SIG-M5 (cell line): Measurements from ENCODE around the gene GP9.

Source experiments
- DNase-seq: peaks from one replicate; lab custom pipeline; 2025; lab: John Stamatoyannopoulos, UW

Gene GP9

DNA sequence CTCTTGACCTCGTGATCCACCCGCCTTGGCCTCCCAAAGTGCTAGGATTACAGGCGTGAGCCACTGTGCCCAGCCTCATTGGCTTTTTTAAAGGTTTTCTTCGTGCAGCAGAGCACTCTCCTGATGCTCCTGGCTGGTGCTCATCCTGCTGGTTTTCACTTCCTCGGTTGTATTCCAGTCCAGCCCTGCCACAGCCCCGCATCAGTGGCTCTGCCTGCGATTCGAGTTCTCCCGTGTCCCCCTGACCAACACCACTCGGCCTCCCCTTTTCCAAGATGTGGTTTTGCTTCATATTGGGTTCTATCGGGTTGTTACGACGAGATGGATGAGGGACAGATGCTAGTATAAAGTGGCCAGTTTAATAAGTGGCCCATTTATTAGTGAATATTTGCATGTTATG lies 31.7 kb upstream of the GP9 start:
- DNase-seq, result no peak

DNA sequence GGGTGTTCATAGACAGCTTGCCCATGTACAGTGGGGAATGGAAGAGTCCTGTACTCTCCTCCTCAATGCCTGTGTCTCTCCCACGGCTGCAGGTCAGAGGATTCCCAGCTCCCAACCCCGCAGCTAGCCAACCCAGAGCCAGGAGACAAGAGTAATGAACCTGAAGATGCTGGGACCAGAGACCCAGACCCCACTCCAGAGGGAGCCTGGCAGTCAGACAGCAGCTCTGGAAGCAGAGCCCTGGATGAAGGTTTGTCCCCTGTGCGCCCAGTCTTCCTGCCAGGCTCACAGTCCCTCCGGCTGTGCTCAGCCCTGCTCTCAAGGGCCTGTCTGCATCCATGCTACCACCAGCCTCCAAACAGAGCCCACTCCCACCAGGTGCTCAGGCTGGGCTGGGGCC lies 30.0 kb upstream of the GP9 start:
- no peak for DNase-seq

DNA sequence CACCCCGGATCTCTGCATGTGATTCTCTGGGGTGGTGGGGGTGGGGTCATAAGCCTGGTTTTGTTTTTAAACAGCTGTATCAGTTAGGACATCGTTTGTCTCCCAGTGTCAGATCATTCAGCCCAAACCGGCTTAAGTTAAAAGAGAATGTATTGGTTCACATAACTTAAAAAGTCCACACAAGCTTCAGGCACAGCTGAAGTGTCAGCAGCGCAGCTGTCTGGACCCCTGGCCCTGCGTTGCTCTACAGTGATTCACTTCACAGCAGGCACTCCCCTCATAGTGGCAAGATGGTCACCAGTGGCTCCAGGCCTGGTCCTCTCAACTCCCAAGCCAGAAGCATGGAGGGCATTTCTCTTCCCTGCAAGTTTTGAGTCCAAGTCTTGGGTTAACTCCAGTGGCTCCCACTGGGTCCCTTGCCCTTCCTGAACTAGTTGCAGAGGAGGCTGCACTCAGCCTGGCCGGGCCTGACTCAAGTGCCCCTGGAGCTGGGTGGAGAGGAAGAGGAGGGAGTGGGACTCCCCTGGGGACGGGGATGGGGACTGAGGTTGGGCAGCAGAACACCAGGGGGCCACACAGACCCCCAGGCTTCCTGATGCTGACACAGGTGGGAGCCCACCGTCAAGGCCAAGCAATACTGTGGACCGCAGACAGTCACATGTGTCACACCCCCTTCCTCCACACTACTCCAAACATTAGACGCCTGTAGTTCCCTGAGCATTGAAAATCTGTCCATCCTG lies 28.9 kb upstream of the GP9 start:
- no peak for DNase-seq

DNA sequence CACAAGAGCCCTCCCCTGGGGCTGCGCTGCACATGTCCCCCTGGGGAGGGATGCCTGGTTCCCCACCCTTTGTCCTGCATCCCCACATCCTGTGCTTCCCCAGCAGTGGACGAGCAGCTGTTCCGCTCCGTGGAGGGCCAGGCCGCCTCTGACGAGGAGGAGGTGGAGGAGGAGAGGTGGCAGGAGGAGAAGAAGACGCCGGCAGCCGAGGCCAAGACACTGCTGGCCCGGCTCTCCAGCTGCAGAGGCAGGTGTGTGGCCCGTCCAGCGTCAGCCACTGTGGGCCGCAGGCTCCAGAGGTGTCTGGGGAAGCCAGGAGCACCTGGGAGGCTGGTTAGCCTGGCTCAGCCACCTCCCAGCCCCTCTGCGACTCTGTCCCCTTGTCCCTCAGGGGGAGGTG lies 27.9 kb upstream of the GP9 start:
- no peak for DNase-seq

DNA sequence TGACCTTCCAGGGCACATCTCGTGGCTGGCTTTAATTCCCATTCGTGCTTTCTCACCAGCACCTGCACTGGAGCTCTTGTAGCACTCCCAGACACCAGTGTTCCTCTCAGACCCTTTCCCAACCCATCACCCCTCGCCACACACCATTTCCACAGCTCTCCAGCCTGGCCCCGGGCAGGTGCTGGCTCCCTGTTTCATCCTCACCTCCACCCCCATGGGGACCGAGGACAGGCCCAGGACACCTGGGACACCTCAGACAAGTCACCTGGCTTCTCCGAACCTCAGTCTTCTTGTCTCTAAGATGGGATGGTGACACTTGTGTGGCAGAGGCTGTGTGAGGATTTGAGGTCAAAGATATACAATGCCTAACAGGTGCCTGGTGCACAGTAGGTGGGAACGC lies 27.4 kb upstream of the GP9 start:
- DNase-seq, result no peak

DNA sequence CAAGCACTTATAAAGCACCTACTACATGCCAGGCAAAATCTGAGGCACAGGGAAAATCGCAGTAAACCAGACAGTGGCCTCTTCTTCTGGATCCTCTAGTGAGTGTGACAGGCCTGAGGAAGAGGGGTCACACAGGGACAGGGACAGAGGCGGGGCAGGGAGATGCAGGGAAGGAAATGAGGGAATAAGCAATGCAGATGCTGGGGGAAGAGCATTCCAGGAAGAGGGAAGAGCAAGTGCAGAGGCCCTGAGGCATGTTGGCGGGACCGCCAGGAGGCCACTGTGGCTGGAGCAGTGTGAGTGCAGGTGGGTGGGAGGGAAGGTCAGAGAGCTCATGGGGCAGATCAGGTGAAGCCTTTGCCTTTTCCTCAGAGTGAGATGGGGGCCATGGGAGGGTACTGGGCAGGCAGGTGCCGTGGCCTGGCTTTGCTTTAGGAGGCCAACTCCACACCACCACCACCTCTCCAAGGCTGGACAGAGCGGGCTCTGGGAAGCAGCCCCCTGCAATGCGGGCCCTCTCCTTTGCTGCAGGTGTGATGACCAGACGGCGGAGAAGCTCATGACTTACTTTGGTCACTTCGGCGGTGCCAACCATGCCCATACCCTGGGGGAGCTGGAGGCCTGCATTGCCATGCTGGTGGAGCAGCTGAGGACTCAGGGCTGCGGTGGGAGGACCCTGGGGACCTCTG lies 26.8 kb upstream of the GP9 start:
- no peak for DNase-seq

DNA sequence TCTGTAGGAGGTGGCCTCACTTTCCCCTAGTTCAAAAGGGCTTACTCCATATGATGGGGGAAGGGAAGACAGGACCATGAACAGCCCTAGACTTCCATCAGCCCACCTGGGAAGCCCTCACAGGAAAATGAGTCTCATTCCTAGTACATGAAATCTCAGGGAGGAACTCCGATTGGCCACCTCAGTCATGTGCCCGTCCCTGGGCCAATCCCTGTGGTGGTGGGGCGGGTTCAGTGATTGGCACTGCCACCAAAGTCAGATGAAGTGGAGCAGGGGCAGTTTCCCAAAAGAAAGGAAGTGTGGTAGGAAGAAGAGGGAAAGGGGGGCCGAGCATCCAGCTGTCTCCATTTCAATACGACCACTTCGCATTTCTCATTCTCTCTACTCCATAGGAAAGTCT lies 25.9 kb upstream of the GP9 start:
- no peak for DNase-seq

DNA sequence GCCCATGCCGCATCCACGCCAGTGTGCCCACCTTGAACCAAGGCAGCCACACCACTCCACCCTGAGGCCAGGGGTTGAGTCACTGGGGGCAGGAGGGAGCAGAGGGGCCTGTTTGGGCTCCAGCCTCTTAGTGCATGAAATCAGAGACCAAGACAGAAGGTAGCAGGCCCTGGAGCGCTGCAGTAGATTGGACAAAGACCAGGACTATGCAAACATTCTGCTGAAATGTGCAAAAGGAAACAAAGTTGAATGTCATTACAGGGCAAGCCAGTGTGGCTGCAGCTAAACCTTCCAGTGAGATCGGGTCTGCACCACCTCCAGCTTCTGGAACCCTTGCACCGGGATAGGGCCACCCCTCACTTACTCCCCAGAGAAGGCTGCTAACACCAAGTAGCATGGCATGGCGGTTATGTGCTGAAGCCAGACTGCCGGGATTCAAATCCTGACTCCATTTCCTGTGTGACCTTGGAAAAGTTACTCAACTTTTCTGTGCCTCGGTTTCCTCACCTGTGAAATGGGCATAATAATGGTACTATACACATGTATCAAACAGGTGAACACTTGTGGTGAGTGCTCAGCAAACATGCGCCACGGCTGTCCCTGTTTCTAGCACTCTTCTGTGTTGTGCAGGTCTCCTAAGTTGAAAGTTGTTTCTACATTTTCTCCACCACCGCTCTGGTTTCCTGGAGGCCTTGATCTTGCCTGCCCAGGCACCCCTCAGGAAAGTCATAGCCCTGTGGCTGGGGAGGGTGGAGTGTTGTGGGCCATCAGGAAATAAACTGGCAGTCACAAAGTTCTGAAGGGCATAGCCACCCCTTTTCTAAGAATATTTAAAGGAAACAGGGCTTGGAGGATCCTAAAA lies 25.0 kb upstream of the GP9 start:
- no peak for DNase-seq

DNA sequence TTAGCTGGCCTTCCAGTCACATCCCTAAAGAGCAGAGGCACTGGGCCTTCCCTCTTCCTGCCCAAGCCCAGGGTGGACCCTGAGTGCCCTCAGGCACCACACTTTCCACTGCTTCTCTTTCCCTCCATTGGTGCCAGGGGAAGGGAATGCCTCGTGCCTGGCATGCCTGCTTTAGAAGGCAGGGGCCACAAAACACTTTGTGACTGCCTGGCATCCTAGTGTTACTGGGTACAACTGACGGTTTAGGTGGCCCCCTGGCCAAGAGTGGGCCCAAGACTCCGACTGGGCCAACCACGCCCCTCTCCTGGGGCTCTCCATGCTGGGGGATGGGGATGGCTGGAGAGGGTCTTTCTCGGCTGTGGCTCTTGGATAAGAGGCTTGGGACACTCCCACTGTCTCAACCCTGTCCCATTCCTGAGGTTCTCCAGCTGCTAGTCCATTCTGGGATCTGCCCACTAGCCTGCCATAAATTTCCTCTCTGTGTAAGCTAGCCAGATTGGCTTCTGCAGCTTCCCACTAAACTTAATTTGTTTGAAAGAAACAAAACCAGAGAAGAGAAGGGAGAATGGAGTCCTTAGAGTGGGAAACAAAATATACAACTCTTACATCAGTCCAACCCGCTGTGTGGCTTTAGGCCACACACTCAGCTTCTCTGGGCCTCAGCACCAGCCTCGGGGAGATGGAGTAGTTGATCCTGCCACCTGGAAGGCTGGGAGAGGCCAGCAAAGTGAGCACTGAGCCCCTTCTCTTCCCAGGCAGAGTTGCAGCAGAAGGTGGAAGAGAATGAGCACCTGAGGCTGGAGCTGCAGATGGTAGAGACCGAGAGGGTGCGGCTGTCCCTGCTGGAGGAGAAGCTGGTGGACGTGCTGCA lies 24.1 kb upstream of the GP9 start:
- no peak for DNase-seq

DNA sequence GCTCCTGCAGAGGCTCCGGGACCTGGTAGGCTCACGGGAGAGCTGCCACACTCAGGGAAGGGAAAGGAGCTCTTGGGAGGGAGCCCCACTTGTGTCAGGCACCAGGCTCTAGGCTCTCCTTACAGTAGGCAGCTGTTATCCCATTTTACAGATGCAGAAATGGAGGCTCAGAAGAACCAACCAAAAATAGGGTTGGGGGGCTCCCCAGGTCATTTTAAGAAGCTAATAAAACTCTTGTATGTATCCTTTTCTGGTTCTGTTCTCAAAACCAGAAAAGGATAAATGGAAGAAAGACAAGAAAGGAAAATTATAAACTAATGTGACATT lies 23.5 kb upstream of the GP9 start:
- DNase-seq, result no peak

DNA sequence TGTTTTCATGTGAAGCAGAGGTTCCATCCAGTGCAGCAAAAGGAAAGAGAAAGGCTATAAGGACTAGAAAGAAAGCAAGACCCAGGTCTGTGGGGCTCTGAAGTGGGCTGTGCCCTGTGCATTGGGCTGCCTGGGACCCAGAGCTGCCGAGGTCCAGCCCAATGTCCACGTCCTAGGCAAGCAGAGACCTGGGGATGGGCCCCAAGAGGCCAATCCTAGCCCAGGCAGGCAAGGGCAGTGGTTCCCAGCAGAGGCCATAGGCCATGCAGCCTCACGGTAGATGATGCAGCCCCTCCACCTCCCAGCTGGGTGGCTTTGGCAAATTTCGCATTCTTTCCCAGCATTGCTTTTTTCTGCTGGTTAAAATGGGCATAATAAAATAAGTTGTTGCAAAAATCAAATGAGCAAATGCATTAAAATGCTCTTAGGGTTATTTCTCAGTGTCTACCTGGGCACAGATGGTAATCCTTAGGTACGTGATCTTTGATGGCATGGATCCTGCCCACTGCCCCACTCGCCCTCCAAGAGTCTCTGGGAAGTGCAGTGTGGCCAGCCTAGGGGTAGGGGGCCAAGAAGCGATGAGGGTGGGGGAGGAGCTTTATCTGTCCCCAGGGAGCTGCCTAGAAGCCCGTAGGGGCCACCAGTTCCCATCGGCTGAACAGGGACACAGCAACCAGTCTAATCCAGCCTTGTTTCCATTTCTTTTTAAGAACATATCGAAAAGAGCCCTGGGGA lies 22.3 kb upstream of the GP9 start:
- DNase-seq, result no peak

DNA sequence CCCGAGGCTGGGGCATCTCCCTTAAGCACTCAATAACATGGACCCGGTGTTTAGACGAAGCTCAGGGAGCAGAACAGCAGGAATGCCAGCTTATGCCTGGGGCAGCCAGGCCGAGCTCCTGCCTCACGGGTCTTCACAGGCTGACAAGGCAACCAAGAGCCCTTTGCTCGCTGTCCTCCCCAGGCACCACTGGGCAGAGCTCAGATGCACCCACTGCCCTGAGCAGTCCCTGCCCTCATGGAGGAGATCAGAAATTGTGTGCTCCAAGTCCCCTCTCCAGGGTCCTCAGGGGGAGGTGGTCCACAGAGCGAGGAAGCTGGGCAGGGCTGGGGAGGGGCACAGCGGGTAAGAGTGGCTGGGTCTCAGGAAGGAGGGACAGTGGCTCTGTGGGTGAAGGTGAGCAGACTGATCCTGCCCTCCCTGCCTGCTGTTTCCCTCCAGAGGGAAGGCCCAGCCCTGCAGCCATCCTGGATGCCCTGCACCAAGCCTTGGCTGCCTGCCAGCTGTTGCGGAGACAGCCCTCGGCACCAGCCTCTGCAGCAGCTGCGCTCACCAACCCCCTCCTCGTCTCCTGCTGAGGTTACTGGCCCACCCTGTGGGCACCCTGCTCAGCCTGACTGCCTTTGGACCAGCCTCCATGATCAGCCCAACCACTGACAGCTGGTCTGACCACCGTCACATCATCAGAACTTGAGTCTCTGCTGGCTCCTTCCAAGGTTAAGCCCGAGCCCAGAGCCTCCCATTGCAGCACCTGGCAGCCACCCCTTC lies 21.1 kb upstream of the GP9 start:
- no peak for DNase-seq

DNA sequence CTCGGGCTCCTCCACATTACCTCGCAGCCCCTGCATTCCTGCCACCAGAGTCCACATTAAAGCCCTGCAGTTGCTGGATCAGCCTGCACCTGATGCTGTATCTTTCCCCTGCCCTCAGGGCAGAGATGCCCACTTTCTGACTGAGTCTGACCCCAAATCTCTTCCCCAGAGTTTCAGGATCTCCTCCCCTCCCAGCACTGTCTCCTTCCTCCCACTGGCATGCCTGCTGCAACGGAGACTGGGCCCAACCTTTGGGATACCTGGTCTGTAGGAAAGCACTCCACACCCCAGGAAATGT lies 20.6 kb upstream of the GP9 start:
- DNase-seq, result no peak

DNA sequence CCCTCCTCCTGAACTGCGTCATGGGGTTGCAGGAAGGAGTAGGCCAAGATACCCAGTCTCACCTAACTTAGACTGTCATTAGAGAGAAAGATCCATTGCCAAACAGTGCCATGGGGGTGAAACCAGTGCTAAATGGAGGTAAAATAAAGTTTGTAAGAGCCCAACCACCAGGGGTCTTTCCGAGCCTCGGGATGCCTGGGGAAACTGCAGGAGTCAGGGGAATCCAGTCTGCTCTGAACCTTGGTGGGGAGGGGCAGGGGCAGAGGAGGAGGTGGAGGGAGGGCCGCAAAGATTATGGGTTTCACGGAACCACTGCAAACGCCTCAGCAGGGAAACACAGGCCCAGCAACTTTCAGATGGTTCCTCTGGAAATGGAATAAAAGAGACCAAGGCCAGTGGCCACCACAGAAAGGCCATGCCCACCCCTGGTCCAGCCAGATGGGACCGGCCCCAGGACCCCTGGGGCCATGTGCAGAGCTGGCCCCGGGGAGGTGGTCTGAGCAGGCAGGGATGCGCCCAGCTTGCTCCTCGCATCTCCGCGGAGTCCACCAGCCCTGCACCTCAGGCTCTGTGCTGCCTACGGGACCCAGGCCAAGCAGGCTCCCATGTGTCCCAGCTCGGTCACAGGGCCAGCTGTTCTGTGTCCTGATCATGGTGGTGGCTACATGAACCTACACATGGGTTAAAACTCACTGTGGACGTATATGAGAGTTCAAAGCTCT lies 19.8 kb upstream of the GP9 start:
- DNase-seq, result no peak

DNA sequence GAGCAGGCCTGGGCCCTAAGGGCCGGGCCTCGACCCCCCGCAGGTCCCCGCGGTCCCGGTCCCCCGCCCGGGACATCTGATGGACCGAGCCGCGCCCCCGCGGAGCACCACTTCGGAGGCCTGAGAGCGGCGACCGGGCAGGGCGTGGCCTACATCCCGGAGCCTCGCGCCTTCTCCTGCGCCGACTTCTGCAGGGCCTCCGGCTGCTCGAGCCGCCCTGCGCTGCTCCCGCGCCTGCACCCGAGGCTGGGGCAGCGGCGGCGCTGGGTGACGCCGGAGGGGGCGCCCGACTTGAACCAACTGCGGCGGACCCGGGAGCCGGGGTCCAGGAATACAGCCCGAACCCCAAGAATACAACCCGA lies 14.9 kb upstream of the GP9 start:
- DNase-seq, result no peak

DNA sequence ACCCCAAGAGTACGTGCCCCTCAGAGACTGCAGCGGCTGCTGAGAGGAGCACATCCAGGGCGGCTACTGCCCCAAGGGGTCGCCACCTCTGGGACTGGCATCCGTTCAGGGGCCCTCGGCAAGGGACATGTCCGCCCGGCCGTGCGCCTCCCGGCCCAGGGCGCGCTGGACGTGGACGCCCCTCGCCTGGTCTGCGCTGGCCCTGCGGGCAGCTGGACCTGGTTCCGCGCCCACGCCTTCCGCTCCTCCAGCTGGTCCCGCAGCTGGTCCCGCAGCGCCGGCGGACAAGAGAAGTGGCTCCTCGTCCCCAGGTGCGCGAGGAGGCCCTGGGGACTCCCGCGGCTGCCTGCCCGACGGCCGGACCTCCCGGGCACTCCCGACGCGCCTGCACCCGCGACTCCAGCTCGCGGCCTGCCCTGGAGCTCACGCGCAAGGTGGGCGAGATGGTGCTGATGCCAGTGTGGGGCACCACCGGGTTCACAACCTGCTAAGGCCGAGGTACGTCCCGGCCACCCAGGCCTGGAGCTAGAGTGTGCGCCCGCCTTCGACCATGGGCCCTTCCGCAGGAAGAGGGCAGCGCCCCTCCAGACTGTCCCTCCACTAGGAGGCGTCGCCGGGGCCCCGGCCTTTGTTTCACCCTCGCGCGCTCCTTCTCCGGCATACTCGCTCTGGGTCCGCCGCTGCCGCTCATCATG lies 14.4 kb upstream of the GP9 start:
- no peak for DNase-seq

DNA sequence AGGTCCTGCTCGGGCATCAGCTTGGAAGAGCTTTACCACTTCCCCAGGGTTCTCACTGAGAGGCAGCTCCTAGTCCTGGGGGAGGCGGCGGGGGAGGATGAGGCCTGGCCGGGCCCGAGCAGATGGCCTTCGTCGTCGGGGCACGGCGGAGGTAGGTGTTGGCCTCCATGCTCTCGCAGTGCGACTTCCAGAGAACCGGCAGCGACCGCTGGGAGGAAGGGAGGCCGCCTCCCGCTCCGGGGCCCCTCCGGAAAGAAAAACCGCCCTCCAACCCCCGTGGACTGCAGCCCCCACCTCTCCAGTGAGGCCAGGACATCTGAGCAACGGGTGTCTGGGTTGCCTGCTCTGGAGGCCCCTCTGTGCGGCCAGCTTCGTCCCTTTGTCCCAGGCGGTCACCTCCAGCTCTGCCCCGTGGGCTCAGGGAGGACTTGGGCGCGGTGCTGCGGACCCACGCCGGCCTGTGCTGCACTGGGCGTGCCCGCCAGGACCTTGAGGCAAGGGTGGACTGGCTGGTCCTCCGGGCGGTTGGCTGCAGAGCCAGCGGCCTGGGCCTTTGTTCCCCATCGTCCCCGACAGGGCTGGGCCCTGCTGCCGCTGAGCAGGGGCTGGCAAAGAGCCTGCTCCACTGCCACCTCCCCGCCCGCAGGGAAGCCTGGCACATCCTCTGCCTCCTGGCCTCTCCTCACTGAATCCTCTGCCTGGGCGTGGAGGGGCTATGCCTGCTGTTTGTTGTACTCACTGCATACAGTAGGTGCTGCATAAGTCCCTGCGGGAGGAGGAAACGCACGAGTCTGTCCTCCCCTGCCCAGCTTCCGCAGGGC lies 13.6 kb upstream of the GP9 start:
- no peak for DNase-seq

DNA sequence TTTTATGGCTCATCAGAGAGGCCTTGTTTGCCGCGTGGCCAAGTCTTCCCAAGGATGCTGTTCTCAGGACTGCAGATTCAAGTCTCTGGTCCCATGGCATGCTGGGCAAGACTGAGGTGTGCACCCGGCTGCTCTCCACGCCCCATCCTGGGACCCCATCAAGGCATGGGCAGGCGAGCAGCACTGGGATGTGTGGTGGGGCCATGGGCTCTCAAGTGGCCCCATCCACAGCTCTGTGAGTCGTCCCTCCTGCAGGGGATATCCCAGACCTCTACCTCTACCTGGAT lies 13.1 kb upstream of the GP9 start:
- DNase-seq, result no peak
